Fibroblast of upper back skin (primary cell): ENCODE data around the gene ATP1A4.

Source experiments
- DNase-seq: peaks from one replicate; pipeline ENCODE4 v3.0.0-alpha.2; 2013

ATP1A4 gene

GRCh38 chr1:160207771-160208556, 56.6 kb downstream of the ATP1A4 start:
- DNase-seq: no peak

- DNase-seq: no peak
Measured at GRCh38 chr1:160208557-160209320, 57.3 kb downstream of the ATP1A4 start.

GRCh38 chr1:160209321-160210046, 58.1 kb downstream of the ATP1A4 start:
- DNase-seq: no peak

GRCh38 chr1:160210561-160210960, 59.2 kb downstream of the ATP1A4 start:
- no peak for DNase-seq

- no peak for DNase-seq
Measured at GRCh38 chr1:160211046-160211790, 59.8 kb downstream of the ATP1A4 start.

- no peak for DNase-seq
Measured at GRCh38 chr1:160214481-160215140, 63.2 kb downstream of the ATP1A4 start.

- no peak for DNase-seq
Measured at GRCh38 chr1:160216301-160216700, 64.9 kb downstream of the ATP1A4 start.

GRCh38 chr1:160217481-160218051, 66.2 kb downstream of the ATP1A4 start:
- no peak for DNase-seq

GRCh38 chr1:160219062-160219929, 67.9 kb downstream of the ATP1A4 start:
- peak; percentile 74 for DNase-seq

GRCh38 chr1:160220301-160220700, 68.9 kb downstream of the ATP1A4 start:
- DNase-seq: no peak

- no peak for DNase-seq
Measured at GRCh38 chr1:160221089-160221488, 69.7 kb downstream of the ATP1A4 start.

- DNase-seq: peak; percentile 65
Measured at GRCh38 chr1:160222546-160222945, 71.1 kb downstream of the ATP1A4 start.

- no peak for DNase-seq
Measured at GRCh38 chr1:160224606-160225005, 73.2 kb downstream of the ATP1A4 start.

- DNase-seq: no peak
Measured at GRCh38 chr1:160225345-160225744, 73.9 kb downstream of the ATP1A4 start.

GRCh38 chr1:160226623-160227022, 75.2 kb downstream of the ATP1A4 start:
- DNase-seq: no peak

- DNase-seq: no peak
Measured at GRCh38 chr1:160227034-160227433, 75.6 kb downstream of the ATP1A4 start.

- no peak for DNase-seq
Measured at GRCh38 chr1:160227561-160227960, 76.2 kb downstream of the ATP1A4 start.

GRCh38 chr1:160228431-160228830, 77.0 kb downstream of the ATP1A4 start:
- DNase-seq: no peak

GRCh38 chr1:160232911-160233310, 81.5 kb downstream of the ATP1A4 start:
- no peak for DNase-seq
